OCI-LY1 (cell line): ENCODE measurements around the gene EBPL.

Source experiments
- CTCF ChIP-seq: fragments of 200-600 bp; sonication (generic), shearing (Covaris generic); IDR thresholded peaks from 2 replicates; pipeline ENCODE4 v1.5.1; 2017; ENCODE audit warnings: mild to moderate bottlenecking, antibody characterized with exemption, low read length, moderate library complexity, mixed read lengths
- EZH2 ChIP-seq: fragments of 200-600 bp; sonication (generic), shearing (Covaris generic); IDR thresholded peaks from 2 replicates; pipeline ENCODE4 v1.8.0; 2017; ENCODE audit warnings: borderline replicate concordance, mixed run types, mild to moderate bottlenecking, antibody characterized with exemption, low read length, moderate library complexity, mixed read lengths

- TF ChIP-seq CTCF = no peak
- TF ChIP-seq EZH2 = no peak
Measured at GRCh38 chr13:49694446-49694845, 3.2 kb upstream of the EBPL start.
